Activated CD4-positive, CD25-positive, alpha-beta regulatory T cell treated with anti-CD3 and anti-CD28 coated beads, Interleukin-2, amount 50 U/mL, for 72 hours (primary cell): ENCODE data around the gene MAGOH.

Source experiments
- DNase-seq: peaks from one replicate; pipeline ENCODE4 v3.0.0; 2021

MAGOH gene

GRCh38 chr1:53183095-53183990, 55.0 kb downstream of the MAGOH start:
- DNase-seq, result no peak

GRCh38 chr1:53182716-53183094, 55.6 kb downstream of the MAGOH start:
- DNase-seq, result no peak

GRCh38 chr1:53182111-53182593, 56.2 kb downstream of the MAGOH start:
- peak; percentile 82 for DNase-seq

- no peak for DNase-seq
These were observed 57.4 kb downstream of the MAGOH start for GRCh38 chr1:53180951-53181350.

GRCh38 chr1:53180226-53180625, 58.1 kb downstream of the MAGOH start:
- DNase-seq, result no peak
